ENCODE measurements around the gene IRF9. TPM values are rescaled to one million over a fixed set of nuclear protein-coding genes. Genes with fewer than 3 reads are reported as not detected.

IRF9 gene
- total RNA-seq, 2 donors from 2014 or later = 245 to 263 TPM

DNA sequence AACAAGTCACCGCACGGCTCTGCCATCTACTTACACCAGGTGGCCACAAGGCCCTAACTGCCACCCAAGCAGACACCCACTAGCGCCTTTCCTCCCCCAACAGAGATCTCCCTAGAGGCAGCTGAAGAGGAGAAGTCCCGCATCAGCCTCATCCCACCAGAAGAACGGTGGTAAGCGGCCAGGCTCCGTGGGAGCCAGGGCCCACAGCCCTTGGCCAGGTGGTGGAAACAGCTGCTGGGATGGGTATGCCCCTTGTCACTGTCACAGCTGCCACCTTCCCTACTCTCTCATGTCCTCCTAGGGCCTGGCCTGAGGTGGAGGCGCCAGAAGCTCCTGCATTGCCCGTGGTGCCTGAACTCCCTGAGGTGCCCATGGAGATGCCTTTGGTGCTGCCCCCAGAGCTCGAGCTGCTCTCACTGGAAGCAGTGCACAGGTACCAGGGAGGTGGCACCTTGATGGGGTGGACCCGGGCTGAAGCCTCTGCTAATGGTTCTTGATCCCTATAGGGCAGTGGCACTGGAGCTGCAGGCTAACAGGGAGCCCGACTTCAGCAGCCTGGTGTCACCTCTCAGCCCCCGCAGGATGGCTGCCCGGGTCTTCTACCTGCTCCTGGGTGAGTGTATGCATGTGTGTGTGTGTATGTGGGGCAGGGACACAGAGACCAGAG lies 18.4 kb downstream of the IRF9 start:
- no peak overlapping the region for H3K27ac Mint-ChIP-seq
- no peaks in the 10 kb centered on the region for H3K4me1 Mint-ChIP-seq (ENCODE audit: low read depth)
- DNase-seq (no peak), ATAC-seq (replicated peaks in 1 of 2) (no peak)
- no peak overlapping the region for H3K4me3 Mint-ChIP-seq
- H3K27me3 Mint-ChIP-seq (ENCODE audit: low read depth) = no peaks in the 10 kb centered on the region
- no peaks in the 10 kb centered on the region for H3K9me3 Mint-ChIP-seq
- H3K36me3 Mint-ChIP-seq (ENCODE audit: insufficient read depth in 2 of 2) = peaks cover 1 to 4% of the 10 kb centered on the region in 2 donors

DNA sequence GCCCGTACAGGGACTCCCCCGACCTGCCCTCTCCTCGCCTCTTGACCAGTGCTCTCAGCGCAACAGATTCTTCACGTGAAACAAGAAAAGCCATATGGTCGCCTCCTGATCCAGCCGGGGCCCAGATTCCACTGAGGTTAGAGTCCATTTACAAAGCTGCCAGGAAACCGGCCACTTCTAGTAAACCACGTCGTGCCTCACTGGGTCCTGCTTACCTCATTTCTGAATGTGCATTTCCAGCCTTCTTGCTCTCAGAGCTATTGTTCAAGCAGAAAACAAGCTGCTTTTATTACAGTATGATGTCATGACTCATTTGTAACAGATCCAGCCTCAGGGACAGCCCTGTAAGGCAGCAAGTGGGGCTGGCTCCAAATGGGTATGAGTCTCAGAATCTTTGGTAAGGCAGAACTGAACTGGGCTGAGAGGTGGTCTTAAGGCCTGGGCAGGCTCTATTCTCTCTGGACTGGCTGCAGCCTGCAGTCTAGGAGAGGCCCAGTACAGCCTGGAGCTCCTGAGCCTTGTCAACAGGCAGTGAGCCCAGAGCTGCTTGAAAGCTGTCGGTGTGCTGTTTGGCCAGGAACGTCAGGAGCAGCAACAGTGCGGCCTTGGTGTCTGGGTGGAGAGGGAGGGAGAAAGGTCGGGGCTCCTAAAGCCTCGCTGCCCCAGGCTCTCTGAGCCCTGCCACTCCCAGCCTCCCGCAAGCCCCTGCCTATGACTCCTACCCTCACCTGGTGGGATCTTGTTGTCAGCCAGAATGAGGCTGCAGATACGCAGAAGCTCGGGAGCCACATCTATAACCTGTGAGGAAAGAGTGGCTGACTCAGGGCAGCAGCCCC lies 19.1 kb downstream of the IRF9 start:
- no peak overlapping the region for H3K4me3 Mint-ChIP-seq
- H3K36me3 Mint-ChIP-seq (ENCODE audit: insufficient read depth in 2 of 2) = peaks cover 1 to 4% of the 10 kb centered on the region in 2 donors

DNA sequence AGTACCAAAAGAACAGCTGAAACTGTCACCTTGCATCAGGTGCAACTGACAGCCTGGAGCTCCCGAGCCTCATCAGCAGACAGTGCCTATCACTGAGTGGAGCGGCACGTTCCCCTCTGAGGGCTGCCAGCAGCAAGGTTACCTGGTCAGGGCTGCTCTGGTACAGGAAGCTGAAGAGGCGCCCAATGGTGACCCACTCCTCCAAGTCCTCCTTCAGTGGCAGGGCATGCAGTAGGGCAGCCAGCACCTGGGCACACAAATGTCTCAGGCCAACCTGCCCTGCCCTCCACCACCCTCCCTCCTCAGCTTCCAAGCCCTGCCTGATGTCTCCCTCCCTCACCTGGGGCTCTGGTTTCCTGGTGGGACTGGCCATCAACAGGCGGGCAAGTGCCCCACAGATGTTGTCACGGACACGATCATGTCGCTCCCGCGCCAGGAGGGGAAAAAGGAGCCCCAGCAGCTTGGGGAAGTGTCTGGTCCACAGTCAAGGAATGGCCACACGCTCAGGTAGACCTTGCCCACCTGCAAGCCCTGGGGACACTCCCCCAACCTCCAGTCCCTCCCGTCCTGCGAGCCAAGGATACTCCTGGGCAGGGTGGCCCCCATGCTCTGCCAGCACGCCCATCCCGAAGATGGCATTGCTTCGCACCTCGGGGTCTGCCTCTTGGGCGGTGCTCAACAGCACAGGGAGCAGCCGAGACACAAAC lies 20.5 kb downstream of the IRF9 start:
- Mint-ChIP-seq H3K36me3 (ENCODE audit: insufficient read depth in 2 of 2) (peaks cover 1 to 4% of the 10 kb centered on the region in 2 donors), H3K9me3 (no peaks in the 10 kb centered on the region), H3K27me3 (ENCODE audit: low read depth) (no peaks in the 10 kb centered on the region), H3K27ac (peak overlapping the region; percentile 7), H3K4me3 (no peak overlapping the region), H3K4me1 (ENCODE audit: low read depth) (no peaks in the 10 kb centered on the region)
- ATAC-seq (replicated peaks in 1 of 2) (peak in 1 of 2 donors; percentile 8), DNase-seq (no peak)

More for the DNA sequence above, 19.1 kb downstream of the IRF9 start:
- no peaks in the 10 kb centered on the region for H3K4me1 Mint-ChIP-seq (ENCODE audit: low read depth)
- ATAC-seq (replicated peaks in 1 of 2) (peak in 1 of 2 donors; percentile 3), DNase-seq (no peak)
- H3K9me3 Mint-ChIP-seq = no peaks in the 10 kb centered on the region
- H3K27ac Mint-ChIP-seq = peak overlapping the region; percentile 72
- H3K27me3 Mint-ChIP-seq (ENCODE audit: low read depth) = no peaks in the 10 kb centered on the region

DNA sequence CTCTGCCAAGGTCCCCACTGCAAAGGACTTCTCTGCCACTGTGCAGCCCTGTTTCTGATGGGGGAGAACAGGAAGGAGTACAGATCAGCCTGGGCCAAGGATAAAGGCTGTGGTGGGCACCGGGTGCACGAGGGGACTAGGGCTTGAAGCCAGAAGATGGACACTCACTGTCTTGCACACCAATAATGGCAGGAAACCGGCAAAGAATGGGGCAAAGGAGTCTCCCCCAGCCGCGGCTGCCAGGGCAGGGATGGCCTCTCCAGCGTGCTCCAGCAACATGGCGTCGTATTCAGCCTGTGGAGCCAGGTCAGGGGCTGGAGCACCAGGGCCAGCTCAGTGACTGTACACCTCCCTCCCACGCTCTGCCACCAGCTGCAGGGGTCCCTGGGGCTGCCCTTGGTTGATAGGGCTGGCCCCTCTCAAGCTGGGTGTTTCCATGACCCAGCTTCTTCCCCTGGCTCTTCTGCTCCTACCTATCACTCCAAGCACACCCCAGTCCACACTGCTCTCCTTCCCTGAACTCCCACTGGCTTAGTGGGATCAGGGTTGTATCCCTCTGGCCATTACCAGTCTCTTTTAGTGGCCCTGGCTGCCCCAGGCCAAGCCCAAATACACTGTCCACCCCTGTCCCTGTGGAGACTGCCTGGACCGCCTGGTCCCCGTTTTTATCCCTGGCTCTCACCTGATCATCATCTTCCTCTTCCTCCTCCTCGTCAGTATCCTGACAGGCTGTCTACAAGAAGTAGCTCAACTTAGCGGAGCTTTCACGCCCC lies 21.2 kb downstream of the IRF9 start:
- Mint-ChIP-seq H3K36me3 (ENCODE audit: insufficient read depth in 2 of 2) (peaks cover 1 to 4% of the 10 kb centered on the region in 2 donors), H3K9me3 (no peaks in the 10 kb centered on the region)

DNA sequence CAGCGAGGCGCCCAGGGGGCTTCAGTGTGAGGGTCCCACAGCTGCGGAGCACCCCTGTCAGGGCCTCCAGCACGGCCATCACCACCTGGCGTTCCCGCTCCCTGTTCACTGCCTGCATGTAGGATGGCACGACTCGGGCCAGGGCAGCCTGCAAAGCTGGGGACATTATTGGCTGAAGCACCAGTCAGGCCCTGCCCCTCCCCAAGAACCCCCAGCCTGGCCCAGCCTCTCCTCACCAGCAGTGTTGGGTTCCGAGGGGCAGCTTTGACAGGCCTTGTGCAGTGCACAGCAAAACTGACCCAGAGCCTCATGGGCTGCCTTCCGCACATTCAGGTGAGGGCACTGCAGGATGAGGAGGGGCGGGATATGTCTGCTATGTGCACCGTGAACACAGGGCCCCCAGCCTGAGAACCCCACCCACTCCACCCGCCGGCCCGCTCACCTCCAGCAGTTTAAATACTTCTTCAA lies 22.0 kb downstream of the IRF9 start:
- H3K4me1 Mint-ChIP-seq (ENCODE audit: low read depth) = peaks cover 12% of the 10 kb centered on the region
- H3K9me3 Mint-ChIP-seq = no peaks in the 10 kb centered on the region
- H3K4me3 Mint-ChIP-seq = no peak overlapping the region
- H3K27me3 Mint-ChIP-seq (ENCODE audit: low read depth) = no peaks in the 10 kb centered on the region
- ATAC-seq (replicated peaks in 1 of 2) (no peak), DNase-seq (no peak)
- H3K27ac Mint-ChIP-seq = no peak overlapping the region
- H3K36me3 Mint-ChIP-seq (ENCODE audit: insufficient read depth in 2 of 2) = peaks cover 1 to 4% of the 10 kb centered on the region in 2 donors

More for the DNA sequence above, 21.2 kb downstream of the IRF9 start:
- no peak for ATAC-seq (replicated peaks in 1 of 2)
- no peak overlapping the region for H3K4me3 Mint-ChIP-seq
- H3K27me3 Mint-ChIP-seq (ENCODE audit: low read depth) = no peaks in the 10 kb centered on the region
- no peak for DNase-seq
- H3K4me1 Mint-ChIP-seq (ENCODE audit: low read depth) = peaks cover 4% of the 10 kb centered on the region
- H3K27ac Mint-ChIP-seq = peak overlapping the region; percentile 7

DNA sequence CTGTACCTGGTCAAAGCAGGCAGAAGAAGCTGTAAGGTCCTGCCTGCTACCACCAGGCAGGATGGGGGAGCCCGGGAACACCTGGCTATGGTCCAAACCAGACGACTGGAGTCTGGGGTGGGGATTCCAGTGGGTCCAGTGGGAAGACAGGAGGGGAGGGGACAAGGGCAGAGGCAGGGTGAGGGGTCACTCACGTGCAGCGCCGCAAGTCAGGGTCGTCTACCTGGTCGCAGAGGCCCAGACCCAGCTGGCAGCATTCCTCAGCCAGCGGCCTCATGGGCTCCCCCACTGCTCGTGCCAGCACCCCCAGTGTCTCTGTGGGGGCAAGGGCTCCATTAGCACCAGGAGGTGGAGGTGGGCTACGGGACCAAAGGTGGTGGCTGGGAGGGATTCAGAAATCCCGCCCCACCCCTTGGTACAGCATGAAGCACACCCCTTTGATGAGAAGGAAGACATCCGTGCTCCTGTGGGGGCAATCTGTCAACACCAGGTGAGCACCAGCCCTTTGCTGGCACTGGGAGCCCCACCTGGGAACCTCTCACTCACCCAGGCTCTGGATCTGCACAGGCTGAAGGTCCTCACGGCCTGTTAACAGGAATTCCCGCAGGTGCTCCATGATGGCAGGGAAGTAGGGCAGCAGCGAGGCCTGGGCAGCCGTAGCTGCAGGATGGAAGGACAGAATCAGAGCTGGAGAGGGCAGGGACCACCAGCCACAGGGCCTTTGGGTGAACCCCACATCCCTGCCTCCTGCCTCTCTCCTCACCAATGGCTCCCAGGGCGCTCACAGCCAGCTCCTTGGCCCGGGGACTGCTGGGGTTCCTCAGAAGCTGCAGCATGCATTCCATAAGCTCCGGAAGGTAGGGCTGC lies 23.3 kb downstream of the IRF9 start:
- no peaks in the 10 kb centered on the region for H3K27me3 Mint-ChIP-seq (ENCODE audit: low read depth)
- H3K27ac Mint-ChIP-seq = no peak overlapping the region

DNA sequence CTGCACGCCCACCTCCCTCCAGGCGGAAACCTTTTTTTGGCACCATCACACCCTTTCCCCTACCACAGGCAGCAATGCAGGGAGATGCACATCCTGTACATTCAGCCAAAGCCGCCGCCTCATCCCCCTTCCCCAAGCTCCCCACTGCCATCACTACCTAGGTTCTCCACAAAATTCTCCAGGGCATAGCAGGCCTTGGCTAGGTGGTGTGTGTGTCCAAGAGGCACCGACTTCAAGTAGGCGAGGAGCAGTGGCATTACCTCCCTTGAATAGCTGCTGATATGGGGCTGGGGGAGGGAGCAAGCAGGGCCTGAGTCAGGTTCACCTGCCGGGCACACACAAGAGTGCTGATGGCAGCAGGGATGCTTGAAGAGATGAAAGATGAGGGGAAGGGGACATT lies 24.0 kb downstream of the IRF9 start:
- no peak overlapping the region for H3K4me3 Mint-ChIP-seq
- no peaks in the 10 kb centered on the region for H3K9me3 Mint-ChIP-seq
- peaks cover 29% of the 10 kb centered on the region for H3K4me1 Mint-ChIP-seq (ENCODE audit: low read depth)
- H3K27ac Mint-ChIP-seq = no peak overlapping the region
- DNase-seq (no peak), ATAC-seq (replicated peaks in 1 of 2) (no peak)
- H3K36me3 Mint-ChIP-seq (ENCODE audit: insufficient read depth in 2 of 2) = peaks cover 0 to 1% of the 10 kb centered on the region in 2 donors
- H3K27me3 Mint-ChIP-seq (ENCODE audit: low read depth) = no peaks in the 10 kb centered on the region

More for the DNA sequence above, 23.3 kb downstream of the IRF9 start:
- H3K4me3 Mint-ChIP-seq = no peak overlapping the region
- ATAC-seq (replicated peaks in 1 of 2) = no peak
- H3K9me3 Mint-ChIP-seq = no peaks in the 10 kb centered on the region
- peaks cover 1% of the 10 kb centered on the region in 2 donors for H3K36me3 Mint-ChIP-seq (ENCODE audit: insufficient read depth in 2 of 2)
- DNase-seq = no peak
- H3K4me1 Mint-ChIP-seq (ENCODE audit: low read depth) = peaks cover 22% of the 10 kb centered on the region

DNA sequence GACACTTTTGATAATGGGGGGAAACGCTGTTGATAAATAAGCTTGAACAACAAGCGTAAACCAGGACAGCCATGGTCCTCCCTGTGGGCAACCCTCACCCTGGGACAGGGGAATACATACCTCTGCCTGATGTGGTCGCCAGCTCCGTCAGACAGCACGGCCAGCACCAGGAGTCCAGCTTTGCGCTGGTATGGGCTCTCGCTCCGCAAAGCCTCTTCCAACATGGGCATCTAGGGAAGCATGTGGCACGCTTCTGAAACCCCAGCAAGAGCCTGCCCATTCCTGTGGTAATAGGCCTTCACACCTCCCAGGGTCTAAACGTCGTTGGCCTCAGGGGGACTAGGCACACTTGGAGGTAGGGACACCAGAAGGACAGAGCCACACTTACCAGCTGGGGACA lies 24.7 kb downstream of the IRF9 start:
- Mint-ChIP-seq H3K27me3 (ENCODE audit: low read depth) (no peaks in the 10 kb centered on the region), H3K4me1 (ENCODE audit: low read depth) (peaks cover 32% of the 10 kb centered on the region), H3K27ac (no peak overlapping the region), H3K9me3 (no peaks in the 10 kb centered on the region), H3K36me3 (ENCODE audit: insufficient read depth in 2 of 2) (peaks cover 0 to 1% of the 10 kb centered on the region in 2 donors), H3K4me3 (no peak overlapping the region)
- no peak for ATAC-seq (replicated peaks in 1 of 2)
- DNase-seq = no peak

DNA sequence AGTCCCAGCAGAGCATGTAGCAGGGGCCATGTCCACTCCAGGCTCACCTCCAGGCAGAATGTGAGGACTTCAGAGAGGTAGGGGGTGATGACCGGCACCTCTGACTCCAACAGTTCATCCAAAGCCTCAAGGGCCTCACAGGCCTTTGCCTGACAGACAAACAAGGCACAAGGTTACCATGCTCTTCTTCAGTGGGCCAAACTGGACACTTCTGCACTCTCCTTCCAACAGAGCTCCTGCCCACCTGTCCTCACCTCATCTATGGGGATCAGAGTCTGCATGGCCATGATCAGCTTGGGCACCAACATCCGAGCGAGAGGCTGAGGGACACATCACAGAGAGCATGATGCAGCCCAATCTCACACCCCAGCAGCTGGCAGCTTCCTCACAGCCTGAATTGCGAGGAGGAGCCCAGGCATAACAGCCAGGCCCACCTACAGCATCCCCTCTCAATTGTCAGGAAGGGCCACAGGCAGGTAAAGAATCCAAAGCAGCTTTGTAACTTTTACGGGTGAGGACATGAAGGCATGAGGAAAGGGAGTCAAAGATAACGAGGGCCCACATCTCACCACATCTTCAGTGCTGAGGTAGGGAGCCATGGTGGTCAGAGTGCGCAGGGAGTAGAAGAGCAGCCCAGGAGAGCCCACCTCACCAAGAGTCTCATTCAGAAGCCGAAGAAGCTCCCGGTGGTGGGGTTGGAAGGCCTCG lies 25.9 kb downstream of the IRF9 start:
- peak overlapping the region; percentile 48 for H3K27ac Mint-ChIP-seq

DNA sequence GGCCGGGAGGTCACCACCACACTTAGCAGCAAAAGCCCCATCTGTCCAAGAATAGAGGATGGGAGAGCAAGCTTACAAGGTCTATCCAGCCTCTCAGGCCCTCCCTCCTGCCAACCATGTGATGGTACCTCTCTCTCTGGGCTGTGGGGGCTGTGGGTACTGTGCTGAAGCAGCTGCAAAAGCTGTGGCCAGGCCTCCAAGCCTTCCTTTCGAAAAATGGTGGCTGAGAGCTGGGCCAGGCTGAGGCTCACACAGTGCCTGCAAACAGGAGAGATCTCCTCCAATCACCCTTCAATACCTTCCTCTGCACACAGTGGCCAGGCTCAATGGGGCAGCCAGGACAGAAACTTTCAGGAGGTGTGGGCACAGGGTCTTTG lies 26.5 kb downstream of the IRF9 start:
- Mint-ChIP-seq H3K27ac (no peak overlapping the region), H3K4me1 (ENCODE audit: low read depth) (peaks cover 44% of the 10 kb centered on the region), H3K36me3 (ENCODE audit: insufficient read depth in 2 of 2) (peaks cover 0 to 3% of the 10 kb centered on the region in 2 donors), H3K4me3 (peak overlapping the region; percentile 91 to 93), H3K27me3 (ENCODE audit: low read depth) (no peaks in the 10 kb centered on the region), H3K9me3 (no peaks in the 10 kb centered on the region)
- no peak for ATAC-seq (replicated peaks in 1 of 2)
- DNase-seq = no peak

More for the DNA sequence above, 25.9 kb downstream of the IRF9 start:
- H3K36me3 Mint-ChIP-seq (ENCODE audit: insufficient read depth in 2 of 2) = peaks cover 0 to 1% of the 10 kb centered on the region in 2 donors
- H3K4me1 Mint-ChIP-seq (ENCODE audit: low read depth) = peaks cover 38% of the 10 kb centered on the region
- DNase-seq (no peak), ATAC-seq (replicated peaks in 1 of 2) (no peak)
- H3K27me3 Mint-ChIP-seq (ENCODE audit: low read depth) = no peaks in the 10 kb centered on the region
- no peaks in the 10 kb centered on the region for H3K9me3 Mint-ChIP-seq
- peak overlapping the region; percentile 77 to 91 for H3K4me3 Mint-ChIP-seq

DNA sequence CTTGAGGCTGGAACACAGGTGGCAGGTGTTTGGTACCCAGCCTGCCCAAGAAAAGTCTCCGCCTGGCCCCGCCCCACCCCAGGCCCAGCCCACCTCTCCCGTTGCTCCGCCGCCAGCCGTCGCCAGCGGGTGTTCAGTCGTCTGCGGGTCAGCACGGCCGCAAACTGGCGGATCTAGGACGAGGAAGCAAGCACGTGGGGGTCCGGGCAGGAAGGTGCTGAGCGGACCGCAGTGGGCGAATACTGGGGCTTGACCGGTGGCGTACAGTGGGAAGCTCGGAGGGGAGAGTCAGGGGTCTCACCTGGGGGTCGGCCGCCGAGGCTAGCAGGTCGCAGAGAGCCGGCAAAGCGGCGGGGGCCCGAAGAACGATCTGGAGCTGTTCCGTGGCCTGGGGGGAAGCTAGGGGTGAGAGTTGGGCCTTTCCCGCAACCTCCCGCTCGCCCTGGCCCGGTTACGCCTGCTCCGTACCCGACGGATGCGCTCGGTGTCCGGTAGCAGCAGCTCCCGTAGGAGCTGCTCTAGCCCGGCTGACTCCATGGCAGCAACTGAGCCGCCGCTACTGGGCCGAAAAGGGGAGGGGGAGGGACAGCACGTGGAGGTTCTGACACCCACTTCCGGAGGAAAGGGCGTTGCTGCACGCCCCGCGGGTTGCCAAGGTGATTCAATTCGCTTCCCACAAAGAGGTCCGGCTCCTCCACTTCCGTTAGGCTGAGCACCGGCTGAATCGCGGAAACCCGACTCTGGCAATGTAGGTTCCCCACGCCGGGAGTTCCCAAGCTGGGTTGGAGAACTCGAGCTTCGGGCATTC lies 27.4 kb downstream of the IRF9 start, which contains the start of gene IPO4:
Gene IPO4, minus strand, starts transcription at position 566 of the 808 bp plus-strand sequence. Its CDS starts 29 bp downstream, at position 537.
- DNase-seq (peak; percentile 94 to 96), ATAC-seq (replicated peaks in 1 of 2) (peak; percentile 92)
- H3K27me3 Mint-ChIP-seq (ENCODE audit: low read depth) = no peaks in the 10 kb centered on the region
- H3K36me3 Mint-ChIP-seq (ENCODE audit: insufficient read depth in 2 of 2) = peaks cover 3 to 9% of the 10 kb centered on the region in 2 donors
- H3K4me1 Mint-ChIP-seq (ENCODE audit: low read depth) = peaks cover 49% of the 10 kb centered on the region
- no peaks in the 10 kb centered on the region for H3K9me3 Mint-ChIP-seq
- H3K4me3 Mint-ChIP-seq = peak within 1 kb of the TSS; percentile 91 to 93
- H3K27ac Mint-ChIP-seq = peak within 1 kb of the TSS; percentile 89

All from activated T-cell treated with anti-CD3 and anti-CD28 coated beads, Interleukin-2, amount 50 U/mL, for 72 hours (primary cell).